ENCODE measurements around the gene PLK1. TPM values are rescaled to one million over a fixed set of nuclear protein-coding genes. Genes with fewer than 3 reads are reported as not detected.
"Not testable (repeated sequence)": the region's sequence is repeated elsewhere in the genome, so short reads cannot be mapped to it uniquely, and the experiment has no call there.

Gene PLK1
- 10 to 100 TPM; 26.3 to 44.5 TPM for total RNA-seq
- polyA plus RNA-seq (ENCODE audit: insufficient read depth, low read depth, low replicate concordance): 94.7 TPM
- long read RNA-seq, donor 1, full-length matches to known transcripts: 4 of 4 reads
- long read RNA-seq, donor 1, partial matches to known transcripts: 0 of 4 reads
- long read RNA-seq, donor 1, other reads (novel, unspliced or antisense): 0 of 4 reads
- long read RNA-seq, donor 2, full-length matches to known transcripts: 7 of 7 reads
- long read RNA-seq, donor 2, partial matches to known transcripts: 0 of 7 reads
- long read RNA-seq, donor 2, other reads (novel, unspliced or antisense): 0 of 7 reads

DNA sequence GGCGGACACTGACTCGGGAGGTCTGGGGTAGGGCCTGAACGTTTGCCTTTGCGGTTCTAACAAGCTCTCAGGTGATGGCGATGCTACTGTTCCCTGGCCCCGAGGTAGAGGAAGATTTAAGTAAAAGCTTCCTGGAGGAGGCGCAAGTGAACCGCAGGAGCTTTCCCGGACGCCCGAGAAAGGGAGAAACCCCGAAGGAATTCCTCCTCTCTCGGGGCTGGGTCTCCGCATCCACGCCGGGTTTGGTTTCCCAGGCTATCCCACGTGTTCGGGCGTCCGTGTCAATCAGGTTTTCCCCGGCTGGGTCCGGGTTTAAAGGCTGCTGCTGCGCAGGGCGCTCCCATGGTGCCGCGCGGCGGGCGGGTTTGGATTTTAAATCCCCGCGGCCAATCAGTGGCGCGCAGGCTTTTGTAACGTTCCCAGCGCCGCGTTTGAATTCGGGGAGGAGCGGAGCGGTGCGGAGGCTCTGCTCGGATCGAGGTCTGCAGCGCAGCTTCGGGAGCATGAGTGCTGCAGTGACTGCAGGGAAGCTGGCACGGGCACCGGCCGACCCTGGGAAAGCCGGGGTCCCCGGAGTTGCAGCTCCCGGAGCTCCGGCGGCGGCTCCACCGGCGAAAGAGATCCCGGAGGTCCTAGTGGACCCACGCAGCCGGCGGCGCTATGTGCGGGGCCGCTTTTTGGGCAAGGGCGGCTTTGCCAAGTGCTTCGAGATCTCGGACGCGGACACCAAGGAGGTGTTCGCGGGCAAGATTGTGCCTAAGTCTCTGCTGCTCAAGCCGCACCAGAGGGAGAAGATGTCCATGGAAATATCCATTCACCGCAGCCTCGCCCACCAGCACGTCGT is at the start of gene PLK1:
Gene PLK1 (plus strand): TSS at position 460 of the 844 bp plus-strand sequence. CDS start 44 bp downstream, at position 504.
- WGBS, 2 donors: 0 to 2% methylated on average over 4 to 75 of the region's 75 CpGs
- TF ChIP-seq, protein P1, sequence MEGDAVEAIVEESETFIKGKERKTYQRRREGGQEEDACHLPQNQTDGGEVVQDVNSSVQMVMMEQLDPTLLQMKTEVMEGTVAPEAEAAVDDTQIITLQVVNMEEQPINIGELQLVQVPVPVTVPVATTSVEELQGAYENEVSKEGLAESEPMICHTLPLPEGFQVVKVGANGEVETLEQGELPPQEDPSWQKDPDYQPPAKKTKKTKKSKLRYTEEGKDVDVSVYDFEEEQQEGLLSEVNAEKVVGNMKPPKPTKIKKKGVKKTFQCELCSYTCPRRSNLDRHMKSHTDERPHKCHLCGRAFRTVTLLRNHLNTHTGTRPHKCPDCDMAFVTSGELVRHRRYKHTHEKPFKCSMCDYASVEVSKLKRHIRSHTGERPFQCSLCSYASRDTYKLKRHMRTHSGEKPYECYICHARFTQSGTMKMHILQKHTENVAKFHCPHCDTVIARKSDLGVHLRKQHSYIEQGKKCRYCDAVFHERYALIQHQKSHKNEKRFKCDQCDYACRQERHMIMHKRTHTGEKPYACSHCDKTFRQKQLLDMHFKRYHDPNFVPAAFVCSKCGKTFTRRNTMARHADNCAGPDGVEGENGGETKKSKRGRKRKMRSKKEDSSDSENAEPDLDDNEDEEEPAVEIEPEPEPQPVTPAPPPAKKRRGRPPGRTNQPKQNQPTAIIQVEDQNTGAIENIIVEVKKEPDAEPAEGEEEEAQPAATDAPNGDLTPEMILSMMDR (IDR thresholded peaks at IDR 0.05): no peak
- no peak for TF ChIP-seq POLR2A (IDR thresholded peaks at IDR 0.05)
- H3K4me3 ChIP-seq: peak within 1 kb of the TSS; percentile 49 to 56
- no peaks in the 10 kb centered on the region for H3K9me3 ChIP-seq
- peaks cover 8% of the 10 kb centered on the region for H3K4me1 ChIP-seq
- DNase-seq: peak; percentile 92
- H3K27me3 ChIP-seq: no peaks in the 10 kb centered on the region
- intact Hi-C loops (cut with DNase I; ENCODE audit: low total_unique reads): no loop called here
- peak within 1 kb of the TSS in 1 of 2 donors; percentile 43 for H3K27ac ChIP-seq
- H3K36me3 ChIP-seq (ENCODE audit: low read depth, missing control alignments): no peaks in the 10 kb centered on the region

DNA sequence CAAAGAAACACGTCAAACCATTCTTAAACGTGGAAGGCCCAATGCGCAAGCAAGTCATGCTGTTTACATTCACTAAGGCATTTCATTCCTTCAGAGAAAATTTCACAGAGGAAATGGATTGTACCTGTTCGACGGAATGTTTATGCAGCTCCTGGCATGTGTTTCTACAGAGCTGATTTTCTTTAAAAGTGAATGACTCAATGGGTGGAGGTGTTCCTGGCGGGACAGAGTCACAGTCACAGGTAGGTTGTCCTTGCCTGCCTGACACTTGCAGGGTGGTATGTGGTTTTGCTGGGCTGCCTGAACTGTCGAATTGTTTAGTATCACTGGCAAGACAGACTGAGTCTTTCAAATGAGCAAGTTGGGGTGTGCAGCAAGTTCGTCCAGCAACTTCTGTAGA is 49.2 kb upstream of the PLK1 start:
- Histone ChIP-seq H3K4me1 (no peaks in the 10 kb centered on the region), H3K27ac (no peak overlapping the region), H3K9me3 (no peaks in the 10 kb centered on the region), H3K4me3 (no peak overlapping the region), H3K36me3 (ENCODE audit: low read depth, missing control alignments) (no peaks in the 10 kb centered on the region), H3K27me3 (no peaks in the 10 kb centered on the region)
- intact Hi-C loops (cut with DNase I; ENCODE audit: low total_unique reads): no loop called here
- 90 to 94% methylated on average over 8 of the region's 8 CpGs for WGBS, 2 donors
- TF ChIP-seq, protein P1 (IDR thresholded peaks at IDR 0.05): no peak
- TF ChIP-seq POLR2A (IDR thresholded peaks at IDR 0.05): no peak
- DNase-seq: no peak

DNA sequence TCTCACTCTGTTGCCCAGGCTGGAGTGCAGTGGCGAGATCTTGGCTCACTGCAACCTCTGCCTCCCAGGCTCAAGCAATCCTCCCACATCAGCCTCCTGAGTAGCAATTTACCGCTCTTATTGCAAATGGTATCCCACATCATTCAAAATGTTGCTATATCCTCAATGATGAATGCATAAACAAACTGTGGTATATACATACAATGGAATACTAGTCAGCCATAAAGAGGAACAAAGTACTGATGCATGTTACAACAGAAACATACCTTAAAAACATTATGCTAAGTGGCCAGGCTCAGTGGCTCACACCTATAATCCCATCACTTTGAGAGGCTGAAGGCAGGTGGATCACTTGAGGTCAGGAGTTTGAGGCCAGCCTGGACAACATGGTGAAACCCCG is 46.8 kb upstream of the PLK1 start:
- H3K36me3 ChIP-seq (ENCODE audit: low read depth, missing control alignments); H3K27me3 ChIP-seq; H3K4me3 ChIP-seq; H3K9me3 ChIP-seq; DNase-seq; H3K27ac ChIP-seq; intact Hi-C loops (cut with DNase I; ENCODE audit: low total_unique reads); H3K4me1 ChIP-seq: not testable (repeated sequence)
- 74 to 78% methylated on average over 3 of the region's 3 CpGs for WGBS, 2 donors

DNA sequence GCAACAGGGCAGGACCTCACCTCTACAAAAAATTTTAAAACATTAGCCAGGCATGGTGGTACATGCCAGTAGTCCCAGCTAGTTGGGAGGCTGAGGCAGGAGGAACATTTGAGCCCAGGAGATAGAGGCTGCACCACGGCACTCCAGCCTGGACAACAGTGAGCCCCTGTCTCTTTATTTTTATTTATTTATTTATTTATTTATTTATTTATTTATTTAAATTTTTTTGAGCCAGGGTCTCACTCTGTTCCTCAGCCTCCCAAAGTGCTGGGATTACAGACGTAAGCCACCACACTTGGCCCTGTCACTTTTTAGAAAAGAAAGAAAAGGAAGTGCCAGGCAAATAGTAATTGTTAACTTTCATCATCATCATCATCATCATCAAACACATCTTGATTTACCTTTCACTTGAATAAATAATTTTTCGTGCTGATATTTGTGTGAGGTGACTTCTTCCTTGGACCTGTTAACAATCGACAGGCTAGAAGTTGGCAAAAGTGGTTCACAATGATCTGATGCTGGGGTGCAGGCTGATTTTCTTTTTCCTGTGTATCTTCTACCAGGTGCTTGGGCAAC is 44.1 kb upstream of the PLK1 start:
- no peak for DNase-seq
- intact Hi-C loops (cut with DNase I; ENCODE audit: low total_unique reads): no loop called here
- peaks cover 4% of the 10 kb centered on the region for H3K4me1 ChIP-seq
- TF ChIP-seq POLR2A (IDR thresholded peaks at IDR 0.05): no peak
- TF ChIP-seq, protein P1 (IDR thresholded peaks at IDR 0.05): no peak
- no peak overlapping the region for H3K4me3 ChIP-seq
- no peaks in the 10 kb centered on the region for H3K9me3 ChIP-seq
- no peaks in the 10 kb centered on the region for H3K27me3 ChIP-seq
- H3K27ac ChIP-seq: no peak overlapping the region
- H3K36me3 ChIP-seq (ENCODE audit: low read depth, missing control alignments): no peaks in the 10 kb centered on the region
- WGBS, 2 donors: 93% methylated on average over 4 of the region's 4 CpGs

DNA sequence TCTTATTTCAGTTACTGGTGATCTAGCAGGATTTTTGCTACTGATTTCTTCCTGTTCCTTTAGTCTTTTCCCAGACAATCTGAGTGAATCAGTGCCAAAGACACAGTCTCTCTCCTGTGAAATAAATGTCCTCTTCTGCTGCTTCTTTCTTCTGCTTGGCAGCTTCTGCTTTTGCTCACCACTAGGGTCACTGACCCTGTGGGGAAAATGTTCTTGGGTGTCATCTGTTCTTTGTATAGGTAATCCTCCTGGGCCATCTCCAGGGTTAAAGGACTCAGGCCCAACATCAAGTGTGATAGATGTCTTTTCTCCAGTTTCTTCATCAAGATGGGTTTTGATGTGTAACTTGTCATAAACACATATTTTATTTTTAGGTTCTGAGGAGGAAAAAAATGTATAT is 42.7 kb upstream of the PLK1 start:
- Histone ChIP-seq H3K27ac (no peak overlapping the region), H3K4me3 (no peak overlapping the region), H3K27me3 (no peaks in the 10 kb centered on the region), H3K9me3 (no peaks in the 10 kb centered on the region), H3K36me3 (ENCODE audit: low read depth, missing control alignments) (no peaks in the 10 kb centered on the region), H3K4me1 (peaks cover 12% of the 10 kb centered on the region)
- intact Hi-C loops (cut with DNase I; ENCODE audit: low total_unique reads): no loop called here
- TF ChIP-seq, protein P1 (IDR thresholded peaks at IDR 0.05): peak in 1 of 3 experiments; percentile 3
- no peak for TF ChIP-seq POLR2A (IDR thresholded peaks at IDR 0.05)
- DNase-seq: no peak

All from testis (tissue), 5 donors.